ENCODE results near the gene GPR141.

GPR141 gene

GRCh38 chr7:37728747-37729146 lies 45.2 kb downstream of the GPR141 start:
- Histone ChIP-seq H3K36me3 (replicated peaks; ENCODE audit: insufficient read depth, low read length) (no peaks in the 10 kb centered on the region), H3K79me2 (ENCODE audit: low read length) (no peaks in the 10 kb centered on the region), H3K4me2 (ENCODE audit: low read depth, low read length) (no peak overlapping the region), H3K4me3 (ENCODE audit: low read length) (no peak overlapping the region), H3K9me2 (replicated peaks; ENCODE audit: insufficient read depth, low read length) (no peaks in the 10 kb centered on the region), H3K27ac (ENCODE audit: low read length) (no peak overlapping the region), H2AFZ (ENCODE audit: low read length) (no peak overlapping the region), H3F3A (ENCODE audit: insufficient read depth, low read length) (no peaks in the 10 kb centered on the region), H3K9me3 (replicated peaks; ENCODE audit: insufficient read depth, low read length) (no peaks in the 10 kb centered on the region), H4K20me1 (ENCODE audit: insufficient read depth, low read length) (no peaks in the 10 kb centered on the region), H3K4me1 (ENCODE audit: low read length) (no peaks in the 10 kb centered on the region), H3K27me3 (replicated peaks; ENCODE audit: insufficient read depth, low read length) (no peaks in the 10 kb centered on the region), H3K9ac (ENCODE audit: low read length) (no peak overlapping the region)
- TF ChIP-seq EZH2phosphoT487 (IDR thresholded peaks at IDR 0.05; ENCODE audit: low read length) = no peak
- TF ChIP-seq EZH2 (optimal IDR thresholded peaks at IDR 0.05; ENCODE audit: low read depth, low read length) = no peak
- no peak for TF ChIP-seq CTCF (IDR thresholded peaks at IDR 0.05; ENCODE audit: low read length)
- no peak for DNase-seq

- Histone ChIP-seq H3K9me3 (replicated peaks; ENCODE audit: insufficient read depth, low read length) (no peaks in the 10 kb centered on the region), H3K36me3 (replicated peaks; ENCODE audit: insufficient read depth, low read length) (no peaks in the 10 kb centered on the region), H3K4me3 (ENCODE audit: low read length) (no peak overlapping the region), H3K4me1 (ENCODE audit: low read length) (no peaks in the 10 kb centered on the region), H3K27ac (ENCODE audit: low read length) (no peak overlapping the region), H3K4me2 (ENCODE audit: low read depth, low read length) (no peak overlapping the region), H3K9me2 (replicated peaks; ENCODE audit: insufficient read depth, low read length) (no peaks in the 10 kb centered on the region), H2AFZ (ENCODE audit: low read length) (no peak overlapping the region), H3F3A (ENCODE audit: insufficient read depth, low read length) (no peaks in the 10 kb centered on the region), H3K27me3 (replicated peaks; ENCODE audit: insufficient read depth, low read length) (no peaks in the 10 kb centered on the region), H3K79me2 (ENCODE audit: low read length) (no peaks in the 10 kb centered on the region), H3K9ac (ENCODE audit: low read length) (no peak overlapping the region), H4K20me1 (ENCODE audit: insufficient read depth, low read length) (no peaks in the 10 kb centered on the region)
- DNase-seq = no peak
- TF ChIP-seq CTCF (IDR thresholded peaks at IDR 0.05; ENCODE audit: low read length) = no peak
- no peak for TF ChIP-seq EZH2 (optimal IDR thresholded peaks at IDR 0.05; ENCODE audit: low read depth, low read length)
- no peak for TF ChIP-seq EZH2phosphoT487 (IDR thresholded peaks at IDR 0.05; ENCODE audit: low read length)
Observed at GRCh38 chr7:37729181-37729580, 45.6 kb downstream of the GPR141 start.

- Histone ChIP-seq H3K36me3 (replicated peaks; ENCODE audit: insufficient read depth, low read length) (no peaks in the 10 kb centered on the region), H3K9ac (ENCODE audit: low read length) (no peak overlapping the region), H3K9me2 (replicated peaks; ENCODE audit: insufficient read depth, low read length) (no peaks in the 10 kb centered on the region), H3K4me1 (ENCODE audit: low read length) (no peaks in the 10 kb centered on the region), H3K79me2 (ENCODE audit: low read length) (no peaks in the 10 kb centered on the region), H3K27ac (ENCODE audit: low read length) (no peak overlapping the region), H3K4me3 (ENCODE audit: low read length) (no peak overlapping the region), H3K4me2 (ENCODE audit: low read depth, low read length) (no peak overlapping the region), H3F3A (ENCODE audit: insufficient read depth, low read length) (no peaks in the 10 kb centered on the region), H4K20me1 (ENCODE audit: insufficient read depth, low read length) (no peaks in the 10 kb centered on the region), H3K9me3 (replicated peaks; ENCODE audit: insufficient read depth, low read length) (no peaks in the 10 kb centered on the region), H2AFZ (ENCODE audit: low read length) (no peak overlapping the region), H3K27me3 (replicated peaks; ENCODE audit: insufficient read depth, low read length) (no peaks in the 10 kb centered on the region)
- DNase-seq = no peak
- TF ChIP-seq EZH2 (optimal IDR thresholded peaks at IDR 0.05; ENCODE audit: low read depth, low read length) = no peak
- TF ChIP-seq EZH2phosphoT487 (IDR thresholded peaks at IDR 0.05; ENCODE audit: low read length) = no peak
- TF ChIP-seq CTCF (IDR thresholded peaks at IDR 0.05; ENCODE audit: low read length) = no peak
Observed at GRCh38 chr7:37730501-37730900, 46.9 kb downstream of the GPR141 start.

Data from MM.1S (cell line).